C4-2B (cell line): ENCODE data around the gene TWIST1.

Experiments
- H3K27ac ChIP-seq: fragments of 450-650 bp; 2 replicates; pipeline ENCODE4 v1.5.1; 2017
- CTCF ChIP-seq: fragments of 450-650 bp; conservative IDR thresholded peaks from 2 replicates; pipeline ENCODE4 v1.5.1; 2017; ENCODE audit warnings: mild to moderate bottlenecking
- ZFX ChIP-seq: fragments of 450-650 bp; IDR thresholded peaks from 2 replicates; pipeline ENCODE4 v1.6.1; 2017

Gene TWIST1

GRCh38 chr7:19117091-19117869, at the start of gene TWIST1:
Gene TWIST1 (minus strand): TSS chr7:19117636. CDS start chr7:19117321, 315 bp downstream.
- H3K27ac ChIP-seq: no peak within 1 kb of the TSS
- TF ChIP-seq ZFX: no peak
- no peak for TF ChIP-seq CTCF

- no peak for TF ChIP-seq ZFX
- no peak for TF ChIP-seq CTCF
- no peak overlapping the region for H3K27ac ChIP-seq
Observed at GRCh38 chr7:19161671-19162070, 44.2 kb upstream of the TWIST1 start.

GRCh38 chr7:19146699-19147098, 29.3 kb upstream of the TWIST1 start:
- TF ChIP-seq ZFX: no peak
- TF ChIP-seq CTCF: no peak
- H3K27ac ChIP-seq: no peak overlapping the region

- H3K27ac ChIP-seq: no peak overlapping the region
- TF ChIP-seq ZFX (no peak), CTCF (no peak)
Observed at GRCh38 chr7:19145434-19146115, 28.1 kb upstream of the TWIST1 start.

- TF ChIP-seq CTCF (no peak), ZFX (no peak)
- no peak within 1 kb of the TSS for H3K27ac ChIP-seq
Observed at GRCh38 chr7:19144661-19145433, 27.4 kb upstream of the TWIST1 start, which contains the start of gene FERD3L. Gene FERD3L (minus strand): TSS chr7:19145421. CDS start chr7:19145362, 59 bp downstream.

GRCh38 chr7:19143881-19144574, 26.6 kb upstream of the TWIST1 start:
- no peak overlapping the region for H3K27ac ChIP-seq
- TF ChIP-seq ZFX: no peak
- TF ChIP-seq CTCF: no peak
